ENCODE results near the gene WDR43.

Gene WDR43

DNA sequence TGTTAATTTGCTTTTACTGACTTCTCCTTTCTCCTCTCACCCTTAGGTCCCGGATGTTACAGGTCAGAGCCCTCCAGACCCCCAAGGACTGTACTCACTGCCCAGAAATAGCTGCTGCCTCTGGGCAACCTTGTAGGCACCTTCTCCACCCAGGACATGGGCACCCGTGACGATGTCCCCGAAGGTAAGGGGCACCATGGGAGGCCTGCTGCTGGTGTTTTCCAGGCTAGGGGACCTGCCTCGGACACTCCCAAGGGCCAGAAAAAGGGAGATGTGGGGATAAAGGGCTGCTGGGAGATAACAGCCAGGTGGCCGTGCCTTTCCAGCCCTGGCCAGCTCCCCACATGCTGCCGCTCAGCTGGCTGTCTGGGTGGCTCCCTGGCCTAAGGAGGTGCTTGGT, 100.2 kb downstream of the WDR43 start:
- DNase-seq = no peak

DNA sequence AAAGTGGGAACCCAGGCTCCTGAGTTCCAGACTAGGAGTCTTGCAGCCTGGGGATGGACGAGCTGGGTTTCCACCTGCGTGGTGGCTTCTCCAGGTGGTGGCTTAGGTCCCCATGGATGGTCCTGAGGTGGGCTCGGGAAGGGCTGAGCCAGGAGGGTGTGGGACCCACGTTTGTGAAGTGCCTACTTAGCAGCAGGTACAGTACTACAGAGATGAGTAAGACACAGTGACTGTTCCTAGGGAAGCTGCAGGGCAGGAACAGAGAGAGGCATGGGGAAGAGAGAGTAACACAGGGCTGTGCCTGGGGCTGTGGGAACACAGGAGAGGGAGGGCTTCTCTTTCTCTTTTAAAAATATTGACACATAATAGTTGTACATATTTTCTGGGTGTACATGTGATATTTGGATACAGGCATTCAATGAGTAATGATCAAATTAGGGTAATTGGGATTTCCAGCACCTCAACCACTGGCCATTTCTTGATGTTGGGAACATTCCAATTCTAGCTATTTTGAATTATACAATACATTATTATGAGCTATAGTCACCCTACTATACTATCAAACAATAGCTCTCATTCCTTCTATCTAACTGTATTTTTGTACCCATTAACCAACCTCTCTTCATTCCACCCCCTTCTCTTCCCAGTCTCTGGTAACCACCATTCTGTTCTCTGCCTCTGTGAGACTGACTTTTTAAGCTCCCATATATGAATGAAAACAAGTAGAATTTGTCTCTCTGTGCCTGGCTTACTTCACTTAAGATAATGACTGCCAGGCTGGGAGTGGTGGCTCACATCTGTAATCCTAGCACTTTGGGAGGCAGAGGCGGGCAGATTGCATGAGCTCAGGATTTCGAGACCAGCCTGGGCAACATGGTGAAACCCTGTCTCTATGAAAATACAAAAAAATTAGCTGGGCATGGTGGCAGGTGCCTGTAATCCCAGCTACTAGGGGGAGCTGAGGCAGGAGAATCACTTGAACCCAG, 101.6 kb downstream of the WDR43 start:
- DNase-seq = no peak

- DNase-seq = no peak
Observed at GRCh38 chr2:28997237-28997846, 102.9 kb downstream of the WDR43 start.

Measured in cerebellar nuclear complex (tissue), 1 donor.